Measurements from ENCODE around the gene TRAPPC14. TPM values are rescaled to one million over a fixed set of nuclear protein-coding genes. Genes with fewer than 3 reads are reported as not detected.

TRAPPC14 gene
- total and polyA plus RNA-seq, 9 of the 15 experiments (the other 6 are each of a cell fraction or from before 2014, with no cell fraction given) = 0.42 to 45.9 (median 18.2) TPM

DNA sequence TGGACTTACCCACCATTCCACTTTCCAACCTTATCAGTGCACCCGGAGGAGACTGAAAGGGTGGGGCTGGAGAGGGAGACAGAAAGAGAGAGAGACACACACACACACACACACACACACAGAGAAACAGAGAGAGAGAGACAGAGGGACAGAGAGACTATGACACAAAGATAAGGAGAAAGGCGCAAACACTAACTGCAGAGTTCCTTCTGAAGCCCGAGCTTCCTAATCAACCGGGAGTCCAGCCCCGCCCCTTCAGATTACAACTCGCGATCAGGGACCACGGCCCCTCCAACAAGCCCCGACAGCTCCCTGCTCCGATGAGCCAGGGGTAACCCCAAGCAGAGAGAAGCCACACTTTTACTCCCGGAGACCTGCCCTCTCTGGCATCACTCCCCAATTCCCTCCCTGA, 9.4 kb upstream of the TRAPPC14 start (continued):
- TF ChIP-seq, protein P1, sequence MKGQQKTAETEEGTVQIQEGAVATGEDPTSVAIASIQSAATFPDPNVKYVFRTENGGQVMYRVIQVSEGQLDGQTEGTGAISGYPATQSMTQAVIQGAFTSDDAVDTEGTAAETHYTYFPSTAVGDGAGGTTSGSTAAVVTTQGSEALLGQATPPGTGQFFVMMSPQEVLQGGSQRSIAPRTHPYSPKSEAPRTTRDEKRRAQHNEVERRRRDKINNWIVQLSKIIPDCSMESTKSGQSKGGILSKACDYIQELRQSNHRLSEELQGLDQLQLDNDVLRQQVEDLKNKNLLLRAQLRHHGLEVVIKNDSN (CRISPR knock-in tag; IDR thresholded peaks at IDR 0.05) = no peak
- TF ChIP-seq HMGN3 (IDR thresholded peaks at IDR 0.05; ENCODE audit: borderline replicate concordance, extremely low read depth, insufficient read length, low read depth, low read length) (no peak), MED1 (CRISPR knock-in tag; IDR thresholded peaks at IDR 0.05; ENCODE audit: borderline replicate concordance) (no peak), PTRF (tag; IDR thresholded peaks at IDR 0.05) (no peak), ZNF507 (tag; conservative IDR thresholded peaks at IDR 0.05) (no peak), PHF8 (IDR thresholded peaks at IDR 0.05; ENCODE audit: borderline replicate concordance, low read length) (peak; percentile 29; the same call in 1 of the 2 replicates), NR4A1 (CRISPR knock-in tag; IDR thresholded peaks at IDR 0.05) (no peak), NR4A1 (tag; IDR thresholded peaks at IDR 0.05) (peak; percentile 53; the same call in 1 of the 2 replicates), ZNF253 (CRISPR knock-in tag; conservative IDR thresholded peaks at IDR 0.05) (no peak), RB1 (IDR thresholded peaks at IDR 0.05; ENCODE audit: low read depth) (peak; percentile 73; the same call in 1 of the 2 replicates), ZNF347 (CRISPR knock-in tag; IDR thresholded peaks at IDR 0.05; ENCODE audit: low read depth) (no peak), ZNF445 (CRISPR knock-in tag; IDR thresholded peaks at IDR 0.05; ENCODE audit: low read depth) (no peak), ZBTB11 (CRISPR knock-in tag; IDR thresholded peaks at IDR 0.05) (0 out of 6 replicates have a peak, but pooled peaks of 1 of the 3 experiments have one; percentile 47), ZNF699 (CRISPR knock-in tag; IDR thresholded peaks at IDR 0.05; ENCODE audit: insufficient replicate concordance) (no peak), MCM7 (IDR thresholded peaks at IDR 0.05) (peak in 1 of 2 experiments; percentile 80; a peak in 1 of 4 replicates), NR2C1 (IDR thresholded peaks at IDR 0.05) (peak; percentile 55), NR2C1 (tag; IDR thresholded peaks at IDR 0.05) (no peak), ZNF165 (CRISPR knock-in tag; IDR thresholded peaks at IDR 0.05; ENCODE audit: borderline replicate concordance) (no peak)
- TF ChIP-seq, protein P2, sequence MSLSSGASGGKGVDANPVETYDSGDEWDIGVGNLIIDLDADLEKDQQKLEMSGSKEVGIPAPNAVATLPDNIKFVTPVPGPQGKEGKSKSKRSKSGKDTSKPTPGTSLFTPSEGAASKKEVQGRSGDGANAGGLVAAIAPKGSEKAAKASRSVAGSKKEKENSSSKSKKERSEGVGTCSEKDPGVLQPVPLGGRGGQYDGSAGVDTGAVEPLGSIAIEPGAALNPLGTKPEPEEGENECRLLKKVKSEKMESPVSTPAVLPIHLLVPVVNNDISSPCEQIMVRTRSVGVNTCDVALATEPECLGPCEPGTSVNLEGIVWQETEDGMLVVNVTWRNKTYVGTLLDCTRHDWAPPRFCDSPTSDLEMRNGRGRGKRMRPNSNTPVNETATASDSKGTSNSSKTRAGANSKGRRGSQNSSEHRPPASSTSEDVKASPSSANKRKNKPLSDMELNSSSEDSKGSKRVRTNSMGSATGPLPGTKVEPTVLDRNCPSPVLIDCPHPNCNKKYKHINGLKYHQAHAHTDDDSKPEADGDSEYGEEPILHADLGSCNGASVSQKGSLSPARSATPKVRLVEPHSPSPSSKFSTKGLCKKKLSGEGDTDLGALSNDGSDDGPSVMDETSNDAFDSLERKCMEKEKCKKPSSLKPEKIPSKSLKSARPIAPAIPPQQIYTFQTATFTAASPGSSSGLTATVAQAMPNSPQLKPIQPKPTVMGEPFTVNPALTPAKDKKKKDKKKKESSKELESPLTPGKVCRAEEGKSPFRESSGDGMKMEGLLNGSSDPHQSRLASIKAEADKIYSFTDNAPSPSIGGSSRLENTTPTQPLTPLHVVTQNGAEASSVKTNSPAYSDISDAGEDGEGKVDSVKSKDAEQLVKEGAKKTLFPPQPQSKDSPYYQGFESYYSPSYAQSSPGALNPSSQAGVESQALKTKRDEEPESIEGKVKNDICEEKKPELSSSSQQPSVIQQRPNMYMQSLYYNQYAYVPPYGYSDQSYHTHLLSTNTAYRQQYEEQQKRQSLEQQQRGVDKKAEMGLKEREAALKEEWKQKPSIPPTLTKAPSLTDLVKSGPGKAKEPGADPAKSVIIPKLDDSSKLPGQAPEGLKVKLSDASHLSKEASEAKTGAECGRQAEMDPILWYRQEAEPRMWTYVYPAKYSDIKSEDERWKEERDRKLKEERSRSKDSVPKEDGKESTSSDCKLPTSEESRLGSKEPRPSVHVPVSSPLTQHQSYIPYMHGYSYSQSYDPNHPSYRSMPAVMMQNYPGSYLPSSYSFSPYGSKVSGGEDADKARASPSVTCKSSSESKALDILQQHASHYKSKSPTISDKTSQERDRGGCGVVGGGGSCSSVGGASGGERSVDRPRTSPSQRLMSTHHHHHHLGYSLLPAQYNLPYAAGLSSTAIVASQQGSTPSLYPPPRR (CRISPR knock-in tag; IDR thresholded peaks at IDR 0.05; ENCODE audit: borderline replicate concordance) = 0 out of 2 replicates have a peak, but pooled peaks have one; percentile 60
